HG03558 (cell line): ENCODE measurements around the gene CDK17.
"Not testable (repeated sequence)": the region's sequence is repeated elsewhere in the genome, so short reads cannot be mapped to it uniquely, and the experiment has no call there.

Source experiments
- ATAC-seq: cut with Tn5 transposase; IDR thresholded peaks from one replicate; pipeline ENCODE4 v1.9.1; 2021; ENCODE audit warnings: moderate number of reproducible peaks; ENCODE audit not compliant: unreplicated experiment; ENCODE audit errors: extremely low read depth

Gene CDK17

DNA sequence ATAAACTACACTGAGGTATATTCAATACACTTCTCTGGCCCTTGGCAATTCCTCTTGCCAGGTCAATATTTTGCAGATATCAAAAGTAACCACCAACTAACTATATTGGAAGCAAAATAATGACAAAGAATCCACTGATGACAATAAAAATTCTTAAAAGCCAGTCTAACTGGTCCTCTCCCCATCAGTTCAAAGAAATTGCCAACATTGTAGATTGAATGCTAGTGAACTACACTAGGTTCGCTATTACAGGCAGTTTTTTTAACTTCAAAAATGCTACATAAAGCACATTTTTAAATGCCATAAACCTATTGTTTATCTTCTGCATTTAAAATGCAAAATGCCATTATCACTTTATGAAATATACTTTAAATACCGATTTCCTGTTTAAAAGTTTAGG, 4.0 kb downstream of the CDK17 start:
- no peak for ATAC-seq

DNA sequence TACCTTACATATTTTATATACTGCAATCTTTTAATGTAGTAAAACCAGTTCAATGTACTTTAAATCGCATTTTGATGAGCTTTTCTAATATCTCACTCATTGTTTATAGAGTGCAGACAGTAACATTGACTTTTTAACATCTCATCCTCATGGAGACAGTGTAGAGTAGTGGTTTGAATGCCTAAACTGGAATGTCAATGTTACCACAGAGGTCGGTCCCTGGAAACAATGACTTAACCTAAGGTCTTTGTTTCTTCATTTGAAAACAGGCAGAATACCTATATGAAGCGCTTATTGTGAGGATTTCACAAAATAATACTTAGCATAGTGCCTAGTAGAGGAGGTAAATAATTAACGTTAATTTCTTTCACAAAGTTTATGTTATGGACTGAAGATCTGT, 5.0 kb downstream of the CDK17 start:
- ATAC-seq = no peak

DNA sequence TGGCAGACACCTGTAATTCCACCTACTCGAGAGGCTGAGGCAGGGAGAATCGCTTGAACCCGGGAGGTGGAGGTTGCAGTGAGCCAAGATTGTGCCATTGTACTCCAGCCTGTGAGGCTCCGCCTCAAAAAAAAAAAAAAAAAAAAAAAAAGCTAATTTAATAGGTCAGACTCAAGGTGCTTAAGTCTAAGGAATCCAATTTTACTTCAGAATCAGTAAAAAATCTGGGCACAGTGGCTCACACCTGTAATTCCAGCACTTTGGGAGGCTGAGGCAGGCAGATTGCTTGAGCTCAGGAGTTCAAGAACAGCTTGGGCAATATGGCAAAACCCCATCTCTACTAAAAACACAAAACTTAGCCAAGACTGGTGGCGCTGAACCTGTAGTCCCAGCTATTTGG, 7.0 kb downstream of the CDK17 start:
- ATAC-seq = not testable (repeated sequence)

DNA sequence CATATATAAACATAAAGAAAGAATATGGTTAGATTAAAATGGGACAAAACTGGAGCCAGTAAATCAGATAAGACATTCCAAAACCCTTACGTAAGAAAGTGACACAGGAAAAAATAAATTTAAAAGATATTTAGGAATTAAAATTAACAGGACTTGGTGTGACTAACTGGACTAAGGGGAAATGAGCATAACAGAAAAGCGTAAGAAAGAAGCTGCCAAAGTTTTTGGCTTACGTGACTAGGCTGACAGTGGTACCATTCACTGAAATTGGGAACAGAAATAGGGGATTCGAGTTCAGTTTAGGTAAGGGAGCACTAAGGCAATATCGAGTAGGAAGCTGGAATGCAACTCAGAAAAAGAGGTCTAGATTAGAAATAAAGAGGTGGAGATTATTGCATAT, 7.8 kb downstream of the CDK17 start:
- no peak for ATAC-seq

DNA sequence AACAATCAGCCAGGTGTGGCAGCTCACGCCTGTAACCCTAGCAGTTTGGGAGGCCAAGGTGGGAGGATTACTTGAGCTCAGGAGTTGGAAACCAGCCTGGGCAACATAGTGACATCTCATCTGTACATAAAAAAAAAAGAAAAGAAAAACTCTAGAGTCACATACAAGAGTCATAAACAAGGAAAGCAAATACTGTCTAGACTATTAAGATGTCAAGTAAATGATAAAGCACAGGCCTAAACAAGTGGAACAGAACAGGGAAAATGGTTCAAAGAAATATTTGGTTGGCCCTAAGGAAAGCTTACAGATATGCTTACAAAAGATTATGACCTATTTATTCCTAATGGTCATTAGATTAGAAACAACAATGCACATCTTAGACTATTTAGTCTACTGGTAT, 12.3 kb downstream of the CDK17 start:
- no peak for ATAC-seq

DNA sequence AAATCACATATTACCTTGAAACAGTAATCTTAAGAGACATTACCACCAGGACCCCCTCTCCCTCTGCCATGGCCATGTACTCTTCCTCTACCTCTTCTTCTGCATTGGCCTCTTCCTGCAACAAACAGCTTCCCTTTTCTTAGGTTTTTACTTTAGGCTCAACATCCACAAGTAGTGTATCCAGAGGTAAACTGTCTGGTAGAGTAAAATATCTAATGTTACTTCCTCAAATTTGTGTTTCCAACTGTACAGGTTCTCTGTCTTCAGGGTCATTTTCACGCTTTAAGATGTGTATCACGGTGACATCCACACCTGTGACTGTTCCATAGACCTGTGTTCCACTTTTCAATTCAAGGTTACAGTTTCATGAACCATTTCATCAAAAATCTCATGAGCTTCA, 13.4 kb downstream of the CDK17 start:
- no peak for ATAC-seq

DNA sequence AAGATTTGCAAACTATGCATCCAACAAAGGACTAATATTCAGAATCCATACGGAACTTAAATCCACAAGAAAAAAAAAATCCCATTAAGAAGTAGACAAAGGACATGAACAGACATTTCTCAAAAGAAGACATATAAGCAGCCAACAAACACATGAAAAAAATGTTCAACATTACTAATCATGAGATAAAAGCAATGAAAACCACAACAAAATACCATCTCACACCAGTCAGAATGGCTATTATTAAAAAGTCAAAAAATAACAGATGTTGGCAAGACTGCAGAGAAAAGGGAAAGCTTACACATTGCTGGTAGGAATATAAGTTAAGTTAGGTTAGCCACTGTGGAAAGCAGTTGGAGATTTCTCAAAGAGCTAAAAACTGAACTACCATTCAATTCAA, 16.2 kb downstream of the CDK17 start:
- ATAC-seq = no peak

DNA sequence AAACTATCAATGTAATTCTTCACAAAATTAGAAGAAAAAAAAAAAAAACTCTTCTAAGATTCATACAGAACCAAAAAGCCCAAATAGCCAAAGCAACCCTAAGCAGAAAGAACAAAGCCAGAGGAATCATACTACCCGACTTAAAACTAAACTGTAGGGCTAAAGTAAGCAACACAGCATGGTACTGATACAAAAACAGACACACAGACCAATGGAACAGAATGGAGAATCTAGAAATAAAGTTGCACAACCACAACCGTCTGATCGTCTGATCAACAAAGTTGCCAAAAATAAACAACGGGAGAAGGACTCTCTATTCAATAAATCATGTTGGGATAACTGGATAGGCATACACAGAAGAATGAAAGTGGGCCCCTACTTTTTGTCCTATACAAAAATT, 16.9 kb downstream of the CDK17 start:
- no peak for ATAC-seq

DNA sequence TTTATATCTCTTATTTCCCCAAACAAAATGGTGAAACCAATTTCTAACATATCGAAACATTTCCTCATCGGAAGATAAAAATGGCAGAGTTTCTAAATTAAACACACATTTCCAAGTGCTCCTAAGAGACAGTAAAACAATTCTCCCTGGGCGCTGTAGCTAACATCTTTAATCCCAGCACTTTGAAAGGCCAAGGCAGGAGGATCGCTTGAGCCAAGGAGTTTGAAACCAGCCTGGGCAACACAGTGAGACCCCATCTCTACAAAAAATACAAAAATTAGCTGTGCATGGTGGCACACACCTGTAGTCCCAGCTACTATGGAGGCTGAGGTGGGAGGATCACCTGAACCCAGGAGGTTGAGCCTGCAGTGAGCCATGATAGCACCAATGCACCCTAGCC, 20.5 kb downstream of the CDK17 start:
- not testable (repeated sequence) for ATAC-seq

DNA sequence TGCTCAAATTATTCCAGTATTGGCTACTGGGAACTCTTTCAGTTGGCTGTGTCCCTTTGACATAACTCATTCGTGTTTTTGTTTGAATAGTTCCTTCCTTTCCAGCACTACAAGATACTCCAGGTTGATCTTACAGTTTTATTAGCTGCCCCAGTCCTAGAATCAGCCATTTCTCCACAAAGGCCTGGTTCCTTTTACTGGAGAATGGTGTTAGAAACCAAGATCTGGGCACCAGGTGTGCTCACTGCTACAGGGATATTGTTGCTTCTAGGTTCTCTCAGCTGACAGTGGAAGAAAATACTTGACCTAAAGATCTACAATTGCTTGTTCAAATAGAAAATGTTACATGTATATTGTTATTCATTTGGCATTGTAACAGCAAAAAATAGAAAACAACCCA, 21.9 kb downstream of the CDK17 start:
- ATAC-seq = no peak

DNA sequence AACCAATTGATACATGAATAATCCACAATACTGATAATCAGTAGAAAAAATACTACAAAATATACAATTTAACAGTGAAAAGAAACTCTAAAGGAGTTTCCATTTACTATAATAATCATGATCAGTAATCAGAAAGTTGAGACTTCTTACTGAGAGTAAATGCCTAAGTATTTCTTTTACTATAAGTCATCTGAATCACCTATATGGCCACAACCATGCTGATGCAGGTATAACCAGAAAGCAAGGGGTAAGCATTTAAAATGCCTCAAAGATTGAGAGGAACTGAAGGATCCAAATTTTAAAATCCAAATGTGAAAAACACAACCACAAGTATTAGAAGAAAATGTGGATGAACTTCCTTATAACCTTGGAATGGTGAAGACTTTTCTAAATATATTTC, 23.4 kb downstream of the CDK17 start:
- no peak for ATAC-seq

DNA sequence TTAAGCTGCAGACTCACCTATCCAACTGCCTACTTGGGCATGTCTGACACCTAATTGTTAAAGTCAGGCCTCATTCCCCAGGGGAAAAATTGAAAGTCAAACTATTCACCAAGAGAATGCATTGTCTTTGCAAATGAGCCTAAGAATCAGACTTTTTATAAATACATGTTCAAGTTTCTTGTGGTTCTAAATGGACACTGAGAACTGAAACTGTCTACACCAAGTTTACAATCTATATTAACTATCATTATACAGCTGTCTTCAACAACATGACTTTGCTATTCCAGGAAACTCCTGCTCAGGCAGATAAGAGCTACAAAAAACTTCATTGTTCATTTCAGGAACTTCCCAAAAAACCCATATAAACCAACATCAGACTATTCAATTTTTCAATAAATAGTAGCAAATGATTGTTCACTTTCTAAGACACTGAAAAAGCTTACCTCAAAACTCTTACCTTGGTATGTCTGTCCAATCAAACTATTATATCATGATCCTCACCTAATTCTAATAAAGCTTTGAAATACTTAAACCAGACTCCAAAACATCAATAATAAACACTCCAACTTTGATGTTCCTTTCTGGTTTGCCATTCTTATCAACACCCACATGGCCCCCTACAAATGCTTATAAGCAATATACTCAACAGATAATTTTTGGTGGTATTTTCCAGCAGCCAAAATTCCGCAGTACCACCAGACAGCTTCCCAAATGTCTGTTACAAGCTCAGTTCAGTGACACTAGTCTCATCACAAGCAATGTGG, 24.2 kb downstream of the CDK17 start:
- ATAC-seq = no peak

DNA sequence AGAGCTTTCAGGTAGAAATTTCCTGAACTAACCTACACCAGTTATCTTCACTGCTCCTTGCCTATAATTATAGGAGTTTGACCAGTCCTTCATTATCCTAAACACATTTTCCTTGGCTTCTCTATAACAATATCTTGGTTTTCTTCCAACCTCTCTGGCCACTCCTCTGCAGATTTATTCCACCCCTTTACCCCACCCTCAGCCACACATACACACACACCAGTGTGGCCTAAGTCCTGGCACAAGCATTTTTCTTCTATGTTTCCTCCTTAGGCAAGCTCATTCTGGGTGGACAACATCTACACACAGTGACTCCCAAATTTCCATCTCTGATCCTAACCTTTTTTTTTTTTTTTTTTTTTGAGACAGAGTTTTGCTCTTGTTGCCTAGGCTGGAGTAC, 25.1 kb downstream of the CDK17 start:
- ATAC-seq = no peak

DNA sequence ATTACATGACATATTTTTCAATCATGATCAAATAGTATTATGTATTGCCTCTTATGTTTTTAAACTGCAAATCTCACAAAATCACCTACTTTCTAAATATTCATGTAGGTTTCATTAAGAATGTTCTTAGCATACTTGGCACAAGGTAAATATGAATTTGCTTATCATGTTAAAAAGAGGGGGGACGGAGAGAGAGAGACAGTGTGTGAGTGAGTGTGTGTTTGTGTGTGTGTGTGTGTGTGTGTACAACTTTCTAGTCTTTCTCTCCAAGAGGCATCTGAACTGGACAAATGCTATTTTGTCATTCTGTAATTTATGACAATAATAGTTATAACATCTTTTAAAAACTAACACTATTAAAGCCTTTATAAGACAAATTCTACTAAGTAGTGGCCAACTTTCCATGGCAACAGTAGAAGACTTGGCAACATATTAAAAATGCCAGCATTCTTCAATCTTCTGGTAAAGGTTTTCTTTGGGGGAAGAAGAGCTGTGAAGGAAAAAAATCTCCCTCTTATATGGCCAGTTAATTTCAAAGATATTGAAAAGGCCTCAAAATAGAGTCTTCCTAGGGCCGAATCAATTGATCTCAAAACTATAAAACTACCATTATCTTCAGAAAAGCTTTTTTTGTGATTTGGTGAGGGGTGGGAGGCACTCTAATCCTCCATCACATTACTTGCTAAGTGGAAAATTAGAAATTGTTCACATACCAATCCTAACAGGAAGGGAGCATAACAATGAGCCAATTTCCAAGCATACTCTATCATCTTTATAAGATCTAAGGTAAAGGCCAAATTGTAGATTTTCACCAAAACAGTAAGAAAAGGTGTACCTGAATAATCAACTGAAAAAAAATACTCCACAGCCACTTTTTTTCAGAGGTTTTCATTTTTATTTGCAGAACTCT, 28.2 kb downstream of the CDK17 start:
- ATAC-seq = no peak

DNA sequence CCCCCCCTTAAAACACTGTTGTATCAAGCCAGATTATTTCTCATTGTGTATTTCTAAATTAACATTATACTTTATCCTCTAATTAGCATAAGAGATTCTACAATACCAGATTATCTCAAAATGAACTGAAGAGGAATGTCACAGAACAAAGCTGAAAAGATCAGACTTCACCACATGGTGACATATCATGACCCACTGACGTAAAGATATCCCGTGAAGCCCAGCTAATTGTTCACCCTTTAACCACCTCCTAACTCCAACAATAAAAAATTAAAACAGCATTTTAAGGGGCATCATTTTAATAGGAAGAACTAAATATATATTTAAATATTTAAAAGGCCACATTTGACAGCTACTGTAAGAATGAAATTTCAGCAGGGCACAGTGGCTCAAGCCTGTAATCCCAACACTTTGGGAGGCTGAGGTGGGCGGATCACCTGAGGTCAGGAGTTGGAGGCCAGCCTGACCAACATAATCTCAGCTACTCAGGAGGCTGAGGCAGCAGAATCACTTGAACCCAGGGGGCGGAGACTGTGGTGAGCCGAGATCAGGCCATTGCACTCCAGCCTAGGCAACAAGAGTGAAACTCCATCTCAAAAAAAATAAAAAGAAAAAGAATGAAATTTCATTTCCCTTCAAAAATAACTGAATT, 29.0 kb downstream of the CDK17 start:
- no peak for ATAC-seq

DNA sequence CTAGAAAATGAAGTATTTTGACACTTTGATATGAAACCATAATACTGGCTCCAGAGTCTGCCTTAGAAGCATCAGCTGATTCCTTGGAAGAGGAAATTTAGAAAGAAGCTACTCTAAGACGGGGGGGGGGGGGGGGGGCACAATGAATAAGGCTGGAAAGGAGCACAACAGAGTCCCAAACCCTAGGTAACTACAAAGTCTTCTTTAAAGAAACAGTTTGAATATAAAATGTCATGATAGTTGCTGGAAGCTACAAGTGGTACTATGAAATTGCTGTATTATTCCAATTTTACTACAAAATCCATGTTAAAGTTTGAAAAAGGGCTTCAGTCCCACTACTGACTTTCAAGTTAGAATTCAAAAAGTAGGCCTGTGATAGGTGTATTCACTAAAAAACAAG, 31.6 kb downstream of the CDK17 start:
- ATAC-seq = no peak

DNA sequence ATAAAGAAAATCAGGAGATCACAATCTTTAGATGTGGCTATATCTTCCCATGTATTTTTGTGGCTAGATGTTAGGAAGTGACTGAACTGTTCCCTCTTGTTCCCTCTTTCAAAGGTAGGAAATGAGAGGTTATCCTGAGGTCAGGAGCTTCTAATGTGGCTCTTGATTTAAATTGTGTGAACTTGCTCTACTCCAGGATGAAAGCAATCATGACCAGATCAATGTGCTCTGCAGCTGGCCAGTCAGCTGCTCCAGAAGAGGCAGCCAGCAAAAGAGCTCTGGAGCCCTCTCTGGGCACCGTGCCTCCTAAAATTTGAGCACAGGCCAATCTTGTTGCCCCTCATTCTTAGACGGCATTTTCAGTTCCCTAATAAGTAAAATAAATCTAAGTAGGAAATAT, 32.0 kb downstream of the CDK17 start:
- ATAC-seq = no peak

DNA sequence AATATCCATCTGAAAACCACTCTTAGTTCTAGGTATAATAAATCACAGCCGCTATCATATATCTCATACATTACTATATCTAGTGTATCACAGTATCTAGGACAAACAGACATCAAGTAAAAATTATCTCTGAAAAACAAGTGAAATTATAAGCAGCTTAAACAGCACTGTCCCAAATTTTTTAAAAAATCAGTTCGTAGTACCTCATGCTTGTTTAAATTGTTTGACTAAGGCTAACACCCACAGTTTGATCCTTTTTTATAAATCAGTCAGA, 33.9 kb downstream of the CDK17 start:
- no peak for ATAC-seq

DNA sequence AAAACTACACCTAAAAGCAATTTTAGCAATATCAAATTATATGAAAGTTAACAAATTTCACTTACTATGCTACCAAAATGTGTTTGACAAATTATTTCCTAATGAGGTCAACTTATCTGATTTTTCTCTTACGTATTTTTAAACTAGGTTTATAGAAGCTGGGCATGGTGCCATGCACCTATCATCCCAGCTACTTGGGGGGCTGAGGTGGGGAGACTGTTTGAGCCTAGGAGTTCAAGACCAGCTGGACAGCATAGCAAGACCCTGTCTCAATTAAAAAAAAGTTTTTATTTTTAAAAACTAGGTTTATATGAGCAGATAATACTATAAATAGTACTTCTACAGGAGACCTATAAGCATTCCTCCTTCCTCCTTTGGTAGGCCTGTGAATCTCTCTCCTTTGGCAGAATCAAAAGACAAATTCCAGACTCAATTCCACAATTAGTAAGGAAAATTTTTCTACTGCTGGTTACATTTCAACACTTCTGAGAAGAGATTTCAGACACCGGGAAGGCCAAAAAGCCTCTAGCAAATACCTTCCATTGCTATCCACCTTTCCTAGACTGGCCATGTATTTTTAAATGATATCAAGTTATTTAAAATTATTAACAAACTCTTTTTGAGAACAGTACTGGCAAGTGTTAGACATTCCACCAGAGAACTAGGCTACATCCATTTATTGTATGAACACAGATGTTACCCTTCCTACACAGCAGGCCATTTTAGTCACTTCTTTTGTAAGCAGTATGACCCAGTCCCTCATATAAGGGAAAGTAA, 34.4 kb downstream of the CDK17 start:
- no peak for ATAC-seq

DNA sequence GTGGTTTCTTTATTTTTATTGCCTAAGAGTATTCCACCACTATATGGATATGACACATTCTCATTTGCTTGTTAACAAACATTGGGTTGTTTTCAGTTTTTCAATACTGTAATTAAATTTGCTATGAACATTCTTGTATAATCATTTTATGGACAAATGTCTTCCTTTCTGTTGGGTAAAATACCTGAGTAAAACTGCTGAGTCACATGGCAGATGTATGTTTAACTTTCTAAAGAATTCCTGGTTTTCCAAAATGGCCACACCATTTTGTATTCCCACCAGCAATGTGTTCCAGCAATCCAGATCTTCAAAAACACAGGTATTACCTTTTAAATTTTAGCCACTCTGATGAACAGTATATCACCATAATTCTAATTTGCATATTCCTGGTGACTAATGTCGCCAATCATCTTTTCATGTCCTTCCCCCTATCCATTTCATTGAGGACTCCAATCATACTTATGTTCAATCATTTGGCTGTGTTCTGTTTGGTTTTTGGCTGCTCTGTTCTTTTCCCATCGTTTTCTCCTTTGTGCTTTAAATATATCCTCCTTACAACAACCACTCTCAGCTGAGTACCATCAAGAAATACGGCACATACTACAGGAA, 36.0 kb downstream of the CDK17 start:
- no peak for ATAC-seq
